Measurements from ENCODE around the gene MED4. TPM values are rescaled to one million over a fixed set of nuclear protein-coding genes. Genes with fewer than 3 reads are reported as not detected.

MED4 gene
- total RNA-seq, 4 donors from 2014 or later: 33.1 to 49.6 (median 37.7) TPM

GRCh38 chr13:48043789-48044503, 51.0 kb downstream of the MED4 start:
- no peak for TF ChIP-seq POLR2A (IDR thresholded peaks at IDR 0.05)
- TF ChIP-seq CTCF (IDR thresholded peaks at IDR 0.05): no peak
- no peak for DNase-seq (ENCODE audit: low spot score in 2 of 2)
- no peak overlapping the region for H3K4me3 ChIP-seq (ENCODE audit: low read depth, poor library complexity, severe bottlenecking)
- intact Hi-C loops (cut with DNase I; ENCODE audit: low total_unique reads): no loop called here

- H3K4me3 ChIP-seq (ENCODE audit: low read depth, poor library complexity, severe bottlenecking): no peak overlapping the region
- WGBS, 2 donors: 92 to 100% methylated on average over 2 of the region's 2 CpGs
- no peak for DNase-seq (ENCODE audit: low spot score in 2 of 2)
- intact Hi-C loops (cut with DNase I; ENCODE audit: low total_unique reads): no loop called here
- TF ChIP-seq CTCF (IDR thresholded peaks at IDR 0.05): no peak
- TF ChIP-seq POLR2A (IDR thresholded peaks at IDR 0.05): no peak
These were observed 52.0 kb downstream of the MED4 start for GRCh38 chr13:48042894-48043293.

GRCh38 chr13:48040896-48041295, 54.0 kb downstream of the MED4 start:
- no peak for TF ChIP-seq CTCF (IDR thresholded peaks at IDR 0.05)
- TF ChIP-seq POLR2A (IDR thresholded peaks at IDR 0.05): no peak
- WGBS, 2 donors: 91 to 94% methylated on average over 1 of the region's 1 CpG
- no peak for DNase-seq (ENCODE audit: low spot score in 2 of 2)
- intact Hi-C loops (cut with DNase I; ENCODE audit: low total_unique reads): no loop called here
- no peak overlapping the region for H3K4me3 ChIP-seq (ENCODE audit: low read depth, poor library complexity, severe bottlenecking)

GRCh38 chr13:48040049-48040448, 54.9 kb downstream of the MED4 start:
- no peak for DNase-seq (ENCODE audit: low spot score in 2 of 2)
- TF ChIP-seq POLR2A (IDR thresholded peaks at IDR 0.05): no peak
- no peak for TF ChIP-seq CTCF (IDR thresholded peaks at IDR 0.05)
- intact Hi-C loops (cut with DNase I; ENCODE audit: low total_unique reads): no loop called here
- no peak overlapping the region for H3K4me3 ChIP-seq (ENCODE audit: low read depth, poor library complexity, severe bottlenecking)

GRCh38 chr13:48038761-48039160, 56.1 kb downstream of the MED4 start:
- H3K4me3 ChIP-seq (ENCODE audit: low read depth, poor library complexity, severe bottlenecking): no peak overlapping the region
- 87 to 96% methylated on average over 1 of the region's 1 CpG for WGBS, 2 donors
- intact Hi-C loops (cut with DNase I; ENCODE audit: low total_unique reads): loop anchor here (10.0 kb wide), 1 partner anchor 1244 kb away; the partner anchor contains the start of gene ESD
- no peak for DNase-seq (ENCODE audit: low spot score in 2 of 2)
- TF ChIP-seq CTCF (IDR thresholded peaks at IDR 0.05): no peak
- TF ChIP-seq POLR2A (IDR thresholded peaks at IDR 0.05): no peak
